Bronchus fibroblast of lung (primary cell): ENCODE results near the gene MPHOSPH10. TPM values are rescaled to one million over a fixed set of nuclear protein-coding genes. Genes with fewer than 3 reads are reported as not detected.

ENCODE experiments used
- total RNA-seq: library from RNA; depleted of rRNA; stranded (reverse); fragments of >200 nt; gene quantifications from 2 replicates; pipeline ENCODE4 v1.2.3, GENCODE V29; 2015

The MPHOSPH10 gene, protein sequence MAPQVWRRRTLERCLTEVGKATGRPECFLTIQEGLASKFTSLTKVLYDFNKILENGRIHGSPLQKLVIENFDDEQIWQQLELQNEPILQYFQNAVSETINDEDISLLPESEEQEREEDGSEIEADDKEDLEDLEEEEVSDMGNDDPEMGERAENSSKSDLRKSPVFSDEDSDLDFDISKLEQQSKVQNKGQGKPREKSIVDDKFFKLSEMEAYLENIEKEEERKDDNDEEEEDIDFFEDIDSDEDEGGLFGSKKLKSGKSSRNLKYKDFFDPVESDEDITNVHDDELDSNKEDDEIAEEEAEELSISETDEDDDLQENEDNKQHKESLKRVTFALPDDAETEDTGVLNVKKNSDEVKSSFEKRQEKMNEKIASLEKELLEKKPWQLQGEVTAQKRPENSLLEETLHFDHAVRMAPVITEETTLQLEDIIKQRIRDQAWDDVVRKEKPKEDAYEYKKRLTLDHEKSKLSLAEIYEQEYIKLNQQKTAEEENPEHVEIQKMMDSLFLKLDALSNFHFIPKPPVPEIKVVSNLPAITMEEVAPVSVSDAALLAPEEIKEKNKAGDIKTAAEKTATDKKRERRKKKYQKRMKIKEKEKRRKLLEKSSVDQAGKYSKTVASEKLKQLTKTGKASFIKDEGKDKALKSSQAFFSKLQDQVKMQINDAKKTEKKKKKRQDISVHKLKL
- total RNA-seq = 10.7 and 18.8 TPM in 2 replicates

DNA sequence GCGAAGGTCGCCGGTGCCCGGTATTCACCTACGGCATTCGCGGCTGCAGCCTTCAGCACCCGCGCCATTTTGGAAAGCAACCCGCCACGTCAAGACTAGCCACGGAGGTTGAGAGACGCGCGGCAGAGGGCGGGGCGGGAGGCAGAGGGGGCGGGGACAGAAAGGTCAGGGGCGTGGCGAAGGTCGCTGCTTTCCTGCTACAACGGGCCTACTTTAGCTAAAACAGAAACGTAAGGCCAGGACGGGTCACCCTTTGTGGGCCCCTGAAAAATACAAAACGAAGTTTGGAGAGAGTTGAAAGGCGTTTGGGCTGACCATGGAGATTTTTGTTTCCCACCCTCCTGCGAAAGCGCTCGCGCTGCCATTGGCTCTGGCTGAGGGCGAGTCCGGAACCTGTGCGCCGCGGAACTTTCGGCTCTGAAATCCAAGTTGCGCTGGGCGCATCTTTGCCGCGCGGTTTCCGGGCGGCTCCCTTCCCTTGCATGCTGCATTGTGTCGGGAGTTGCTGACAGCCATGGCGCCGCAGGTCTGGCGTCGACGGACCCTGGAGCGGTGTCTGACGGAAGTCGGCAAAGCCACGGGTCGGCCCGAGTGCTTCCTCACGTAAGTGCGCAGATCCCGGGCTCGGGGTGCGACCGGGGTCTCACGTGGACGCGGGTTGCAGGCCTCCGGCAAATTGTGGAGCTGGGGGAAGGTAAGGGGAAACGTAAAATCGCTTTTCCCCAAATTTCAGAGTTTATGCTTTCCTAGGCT, at the start of gene MPHOSPH10, which contains the start of gene MCEE:
MPHOSPH10 (plus strand) TSS at position 483 of the 753 bp plus-strand sequence; CDS start at position 515, 32 bp downstream.
MCEE (minus strand) TSS at position 78 of the 753 bp plus-strand sequence; CDS start at position 68, 10 bp downstream.

Other genes with a start within 250 kb of the MPHOSPH10 start
- gene VAX2, start 230.1 kb upstream of the MPHOSPH10 start, total RNA-seq = 1.5 and 2.5 TPM in 2 replicates
- gene ATP6V1B1, start 194.7 kb upstream of the MPHOSPH10 start, total RNA-seq = 1.0 and 4.4 TPM in 2 replicates
- 2.0 and 2.2 TPM in 2 replicates for gene ANKRD53, start 152.0 kb upstream of the MPHOSPH10 start, total RNA-seq
- 23.0 and 24.0 TPM in 2 replicates for gene TEX261, start 135.8 kb upstream of the MPHOSPH10 start, total RNA-seq
- gene NAGK, start 62.0 kb upstream of the MPHOSPH10 start, total RNA-seq = 105 and 106 TPM in 2 replicates
- 12.6 and 14.9 TPM in 2 replicates for gene MCEE, start 405 bp upstream of the MPHOSPH10 start, total RNA-seq
- 0.45 and 0.67 TPM in 2 replicates for gene PAIP2B, start 96.5 kb downstream of the MPHOSPH10 start, total RNA-seq
- 46.1 and 59.7 TPM in 2 replicates for gene ZNF638, start 201.1 kb downstream of the MPHOSPH10 start, total RNA-seq